Glutamatergic neuron (in vitro differentiated cells): ENCODE data around the gene CACNG6. TPM values are rescaled to one million over a fixed set of nuclear protein-coding genes. Genes with fewer than 3 reads are reported as not detected.

Experiments used
- DNase-seq: peaks from one replicate; pipeline ENCODE4 v3.0.0; 2022
- H3K27ac Mint-ChIP-seq: one replicate; pipeline ENCODE4 v1.8.0; 2020; ENCODE audit warnings: mild to moderate bottlenecking, mixed read lengths, inconsistent platforms; ENCODE audit not compliant: unreplicated experiment
- H3K27me3 Mint-ChIP-seq: one replicate; pipeline ENCODE4 v1.8.0; 2020; ENCODE audit warnings: mild to moderate bottlenecking, moderate library complexity, mixed read lengths, inconsistent platforms; ENCODE audit not compliant: unreplicated experiment
- H3K36me3 Mint-ChIP-seq: one replicate; pipeline ENCODE4 v1.8.0; 2020; ENCODE audit warnings: mild to moderate bottlenecking, mixed read lengths, inconsistent platforms; ENCODE audit not compliant: unreplicated experiment
- H3K4me1 Mint-ChIP-seq: one replicate; pipeline ENCODE4 v1.8.0; 2020; ENCODE audit warnings: mild to moderate bottlenecking, low read depth, mixed read lengths, inconsistent platforms; ENCODE audit not compliant: unreplicated experiment
- H3K4me3 Mint-ChIP-seq: one replicate; pipeline ENCODE4 v1.8.0; 2020; ENCODE audit warnings: mild to moderate bottlenecking, mixed read lengths, inconsistent platforms; ENCODE audit not compliant: unreplicated experiment
- H3K9me3 Mint-ChIP-seq: one replicate; pipeline ENCODE4 v1.8.0; 2020; ENCODE audit warnings: mild to moderate bottlenecking, moderate library complexity, mixed read lengths, inconsistent platforms; ENCODE audit not compliant: unreplicated experiment
- CTCF ChIP-seq: fragments of 200-600 bp; sonication (generic); IDR thresholded peaks from one replicate; pipeline ENCODE4 v1.5.0; 2021; ENCODE audit not compliant: partially characterized antibody, unreplicated experiment
- total RNA-seq: library from RNA; stranded (reverse); fragmentation: NEBNext Ultra II Directional; extraction: Animal tissue kit (Norgen Biotek cat#: 25700); gene quantifications from one replicate; pipeline ENCODE4 v1.2.1, GENCODE V29; 2021; ENCODE audit not compliant: unreplicated experiment

The CACNG6 gene
- total RNA-seq, 1 donor from 2014 or later = 0.74 TPM

GRCh38 chr19:53980539-53981375 lies 10.7 kb upstream of the CACNG6 start:
- Mint-ChIP-seq H3K9me3 (peaks cover 11% of the 10 kb centered on the region), H3K27me3 (peaks cover 12% of the 10 kb centered on the region), H3K27ac (peak overlapping the region; percentile 19), H3K4me3 (peak overlapping the region; percentile 94), H3K36me3 (peaks cover 12% of the 10 kb centered on the region), H3K4me1 (peaks cover 8% of the 10 kb centered on the region)
- TF ChIP-seq CTCF = no peak
- DNase-seq = peak; percentile 59

GRCh38 chr19:53981376-53981951 lies 10.0 kb upstream of the CACNG6 start:
- no peak overlapping the region for H3K27ac Mint-ChIP-seq

GRCh38 chr19:53982001-53982451 lies 9.4 kb upstream of the CACNG6 start:
- TF ChIP-seq CTCF = no peak
- H3K27me3 Mint-ChIP-seq = peaks cover 11% of the 10 kb centered on the region

More at GRCh38 chr19:53981376-53981951, 10.0 kb upstream of the CACNG6 start:
- peaks cover 12% of the 10 kb centered on the region for H3K36me3 Mint-ChIP-seq
- H3K4me1 Mint-ChIP-seq = peaks cover 8% of the 10 kb centered on the region
- H3K27me3 Mint-ChIP-seq = peaks cover 12% of the 10 kb centered on the region
- no peak for DNase-seq
- H3K9me3 Mint-ChIP-seq = peaks cover 11% of the 10 kb centered on the region
- TF ChIP-seq CTCF = no peak
- H3K4me3 Mint-ChIP-seq = peak overlapping the region; percentile 68

GRCh38 chr19:53982611-53983010 lies 8.8 kb upstream of the CACNG6 start:
- no peak overlapping the region for H3K4me3 Mint-ChIP-seq
- no peak for TF ChIP-seq CTCF
- peaks cover 9% of the 10 kb centered on the region for H3K9me3 Mint-ChIP-seq
- no peak overlapping the region for H3K27ac Mint-ChIP-seq
- peaks cover 7% of the 10 kb centered on the region for H3K4me1 Mint-ChIP-seq
- H3K27me3 Mint-ChIP-seq = peaks cover 9% of the 10 kb centered on the region
- H3K36me3 Mint-ChIP-seq = peaks cover 12% of the 10 kb centered on the region
- DNase-seq = no peak

More at GRCh38 chr19:53982001-53982451, 9.4 kb upstream of the CACNG6 start:
- Mint-ChIP-seq H3K4me1 (peaks cover 8% of the 10 kb centered on the region), H3K36me3 (peaks cover 12% of the 10 kb centered on the region), H3K4me3 (no peak overlapping the region), H3K27ac (no peak overlapping the region), H3K9me3 (peaks cover 11% of the 10 kb centered on the region)
- DNase-seq = no peak
